H1 (cell line): Measurements from ENCODE around the gene HECTD4. TPM values are rescaled to one million over a fixed set of nuclear protein-coding genes. Genes with fewer than 3 reads are reported as not detected.

Experiments used
- CTCF ChIA-PET: fragments of 300-600 bp; sonication (Branson Sonifier 250); formaldehyde crosslinking; loops from one replicate; lab custom pipeline; 2021; ENCODE audit not compliant: partially characterized antibody; lab: Charles Lee
- POLR2A ChIA-PET: fragments of 300-600 bp; sonication (Branson Sonifier 250); formaldehyde crosslinking; loops from one replicate; lab custom pipeline; 2021; ENCODE audit warnings: inconsistent platforms; ENCODE audit not compliant: partially characterized antibody; lab: Charles Lee
- DNase-seq, 2 experiments: peaks; one replicate each; pipeline versions ENCODE4 v3.0.0 to v3.0.0-alpha.2; 2010 to 2022; ENCODE audit warnings: low spot score in 2 of 2, low read depth in 1 of 2, mixed read lengths in 1 of 2
- FAIRE-seq: peaks from 2 replicates; lab custom pipeline; 2011; peaks lifted over from hg19 to GRCh38; lab: Jason Lieb, UNC
- H2AFZ ChIP-seq: 2 replicates; pipeline ENCODE4 v1.8.1; 2012; ENCODE audit warnings: low read length, inconsistent platforms
- H2AK5ac ChIP-seq: 2 replicates; pipeline ENCODE4 v1.6.1; 2013; ENCODE audit warnings: low read depth, low read length
- H2BK120ac ChIP-seq: replicated peaks from 2 replicates; pipeline ENCODE3; 2013; ENCODE audit warnings: low read depth, low read length, inconsistent platforms
- H2BK12ac ChIP-seq: 2 replicates; pipeline ENCODE4 v1.6.1; 2013; ENCODE audit warnings: low read depth, low read length
- H2BK15ac ChIP-seq: 2 replicates; pipeline ENCODE4 v1.6.1; 2013; ENCODE audit warnings: low read length
- H2BK20ac ChIP-seq: 2 replicates; pipeline ENCODE4 v1.6.1; 2013; ENCODE audit warnings: low read length
- H2BK5ac ChIP-seq: 2 replicates; pipeline ENCODE4 v1.6.1; 2013; ENCODE audit warnings: low read depth, low read length
- H3K14ac ChIP-seq: 2 replicates; pipeline ENCODE4 v1.6.1; 2013; ENCODE audit warnings: inconsistent platforms; ENCODE audit not compliant: insufficient read length
- H3K18ac ChIP-seq: 2 replicates; pipeline ENCODE4 v1.6.1; 2013; ENCODE audit warnings: low read length; ENCODE audit errors: extremely low read depth
- H3K23ac ChIP-seq: 2 replicates; pipeline ENCODE4 v1.6.1; 2013; ENCODE audit warnings: inconsistent platforms; ENCODE audit not compliant: insufficient read length
- H3K23me2 ChIP-seq: 2 replicates; pipeline ENCODE4 v1.6.1; 2013; ENCODE audit warnings: low read depth, low read length
- H3K27ac ChIP-seq: 2 replicates; pipeline ENCODE4 v1.6.1; 2011; ENCODE audit warnings: low read depth, low read length, inconsistent platforms
- H3K27me3 ChIP-seq, 4 experiments: replicated peaks in 1 of 4; 1 replicate in 1 of 4; 2 replicates in 3 of 4; pipeline versions ENCODE4 v1.6.1 to v1.8.1; 2011 to 2013; ENCODE audit warnings: low read length in 3 of 4, mild to moderate bottlenecking in 3 of 4, inconsistent platforms in 2 of 4, mixed read lengths in 2 of 4, moderate library complexity in 1 of 4; ENCODE audit not compliant: control insufficient read depth in 3 of 4, insufficient read depth in 3 of 4; ENCODE audit errors: extremely low read depth in 1 of 4
- H3K36me3 ChIP-seq, 4 experiments: 2 replicates each; pipeline versions ENCODE4 v1.6.1 to v1.8.1; 2011 to 2013; ENCODE audit warnings: mild to moderate bottlenecking in 4 of 4, low read length in 3 of 4, moderate library complexity in 2 of 4, control low read depth in 1 of 4, inconsistent platforms in 1 of 4; ENCODE audit not compliant: insufficient read depth in 4 of 4, control insufficient read depth in 2 of 4
- H3K4ac ChIP-seq: replicated peaks from 2 replicates; pipeline ENCODE3; 2013; ENCODE audit warnings: low read length, low read depth, mixed read lengths, inconsistent platforms; ENCODE audit not compliant: insufficient read length
- H3K4me1 ChIP-seq, 4 experiments: replicated peaks in 1 of 4; 1 replicate in 1 of 4; 2 replicates in 3 of 4; pipeline versions ENCODE4 v1.6.1 to v1.8.1; 2011 to 2013; ENCODE audit warnings: low read length in 3 of 4, inconsistent platforms in 2 of 4, mixed read lengths in 1 of 4; ENCODE audit not compliant: insufficient read depth in 4 of 4, control insufficient read depth in 3 of 4
- H3K4me2 ChIP-seq, 2 experiments: 2 replicates each; pipeline versions ENCODE4 v1.6.1 to v1.8.1; 2011 to 2013; ENCODE audit warnings: low read depth in 2 of 2, low read length in 2 of 2, control low read depth in 1 of 2, inconsistent platforms in 1 of 2, mild to moderate bottlenecking in 1 of 2; ENCODE audit not compliant: insufficient read depth in 1 of 2
- H3K4me3 ChIP-seq, 4 experiments: fragments of 200-600, 300-600 bp in 1 of 4; sonication (generic), shearing (Covaris generic), sonication (Bioruptor Twin) in 1 of 4; 2 replicates each; pipeline versions ENCODE4 v1.5.1 to v1.8.1; 2011 to 2016; ENCODE audit warnings: low read length in 4 of 4, low read depth in 3 of 4, control low read depth in 2 of 4, inconsistent platforms in 2 of 4, mild to moderate bottlenecking in 2 of 4, mixed read lengths in 1 of 4, moderate library complexity in 1 of 4; ENCODE audit not compliant: insufficient read depth in 2 of 4; ENCODE audit errors: extremely low read depth in 1 of 4
- H3K56ac ChIP-seq: replicated peaks from 2 replicates; pipeline ENCODE3; 2013; ENCODE audit warnings: low read depth, mild to moderate bottlenecking, mixed read lengths, low read length, inconsistent platforms; ENCODE audit not compliant: insufficient read length
- H3K79me1 ChIP-seq: 2 replicates; pipeline ENCODE4 v1.6.1; 2013; ENCODE audit warnings: low read depth, low read length, control low read depth
- H3K79me2 ChIP-seq, 2 experiments: 2 replicates each; pipeline versions ENCODE4 v1.6.1 to v1.8.1; 2012 to 2013; ENCODE audit warnings: low read length in 2 of 2, mild to moderate bottlenecking in 2 of 2, inconsistent platforms in 1 of 2; ENCODE audit not compliant: insufficient read depth in 2 of 2, control insufficient read depth in 1 of 2
- H3K9ac ChIP-seq, 4 experiments: replicated peaks in 1 of 4; 1 replicate in 1 of 4; 2 replicates in 3 of 4; pipeline versions ENCODE4 v1.6.1 to v1.8.1; 2011 to 2013; ENCODE audit warnings: low read depth in 3 of 4, low read length in 3 of 4, control low read depth in 2 of 4, mild to moderate bottlenecking in 2 of 4, moderate library complexity in 2 of 4, inconsistent platforms in 1 of 4; ENCODE audit errors: extremely low read depth in 1 of 4
- H3K9me3 ChIP-seq, 2 experiments: 2 replicates each; pipeline versions ENCODE4 v1.6.1 to v1.8.1; 2012 to 2013; ENCODE audit warnings: mild to moderate bottlenecking in 2 of 2, moderate library complexity in 2 of 2, control low read depth in 1 of 2, inconsistent platforms in 1 of 2, low read depth in 1 of 2, low read length in 1 of 2, mixed read lengths in 1 of 2; ENCODE audit not compliant: insufficient read depth in 2 of 2
- H4K20me1 ChIP-seq, 2 experiments: replicated peaks in 1 of 2; 2 replicates each; pipeline versions ENCODE3 to v1.8.1; 2011 to 2013; ENCODE audit warnings: inconsistent platforms in 2 of 2, low read length in 2 of 2, mild to moderate bottlenecking in 1 of 2; ENCODE audit not compliant: insufficient read depth in 2 of 2, control insufficient read depth in 1 of 2
- H4K5ac ChIP-seq: 2 replicates; pipeline ENCODE4 v1.6.1; 2013; ENCODE audit warnings: low read length, low read depth, mixed read lengths, inconsistent platforms; ENCODE audit not compliant: insufficient read length
- H4K8ac ChIP-seq: 2 replicates; pipeline ENCODE4 v1.8.0; 2013; ENCODE audit warnings: mild to moderate bottlenecking, moderate library complexity, low read length, inconsistent platforms; ENCODE audit not compliant: insufficient read depth; ENCODE audit errors: extremely low read depth
- H4K91ac ChIP-seq: replicated peaks from 2 replicates; pipeline ENCODE3; 2013; ENCODE audit warnings: low read length, mixed read lengths, inconsistent platforms; ENCODE audit not compliant: insufficient read length
- ATF3 ChIP-seq: IDR thresholded peaks from 2 replicates; pipeline ENCODE4 v1.6.1; 2011; ENCODE audit warnings: low read depth, mild to moderate bottlenecking, low read length; ENCODE audit not compliant: insufficient read depth
- CHD2 ChIP-seq: IDR thresholded peaks from 2 replicates; pipeline ENCODE4 v1.6.1; 2012; ENCODE audit warnings: low read length, improper control_type of control experiment
- EGR1 ChIP-seq: IDR thresholded peaks from 2 replicates; pipeline ENCODE4 v1.6.1; 2011; ENCODE audit warnings: low read depth, low read length, borderline replicate concordance
- GTF2F1 ChIP-seq: IDR thresholded peaks from 2 replicates; pipeline ENCODE4 v1.6.1; 2012; ENCODE audit warnings: low read depth, low read length, improper control_type of control experiment, borderline replicate concordance
- KDM1A ChIP-seq: fragments of 200-600, 300-600 bp; sonication (generic); IDR thresholded peaks from 2 replicates; pipeline ENCODE4 v1.7.1; 2016; ENCODE audit warnings: mild to moderate bottlenecking, low read length, borderline replicate concordance
- PHF8 ChIP-seq: fragments of 200-600 bp; sonication (generic); conservative IDR thresholded peaks from 2 replicates; pipeline ENCODE4 v1.7.1; 2012; ENCODE audit warnings: low read depth, mild to moderate bottlenecking, inconsistent platforms, low read length, moderate library complexity
- POLR2A ChIP-seq, 2 experiments: IDR thresholded peaks; 1 replicate in 1 of 2; 2 replicates in 1 of 2; pipeline ENCODE4 v1.6.1; 2011; ENCODE audit warnings: low read depth in 2 of 2, low read length in 2 of 2, mild to moderate bottlenecking in 2 of 2; ENCODE audit errors: control extremely low read depth in 1 of 2
- RFX5 ChIP-seq: IDR thresholded peaks from 2 replicates; pipeline ENCODE4 v1.6.1; 2011; ENCODE audit warnings: low read depth, low read length, improper control_type of control experiment, borderline replicate concordance
- SIX5 ChIP-seq: IDR thresholded peaks from 2 replicates; pipeline ENCODE4 v1.6.1; 2011; ENCODE audit warnings: mild to moderate bottlenecking, low read depth, low read length
- SP4 ChIP-seq: IDR thresholded peaks from 2 replicates; pipeline ENCODE4 v1.6.1; 2012; ENCODE audit warnings: low read length, inconsistent platforms
- TBP ChIP-seq: IDR thresholded peaks from 2 replicates; pipeline ENCODE4 v1.6.1; 2011; ENCODE audit warnings: low read depth, low read length, improper control_type of control experiment
- TCF12 ChIP-seq: IDR thresholded peaks from 2 replicates; pipeline ENCODE4 v1.6.1; 2011; ENCODE audit warnings: low read depth, mild to moderate bottlenecking, low read length
- USF2 ChIP-seq: IDR thresholded peaks from 2 replicates; pipeline ENCODE4 v1.6.1; 2011; ENCODE audit warnings: low read length, improper control_type of control experiment
- ZNF274 ChIP-seq: IDR thresholded peaks from 2 replicates; pipeline ENCODE4 v1.7.0; 2012; ENCODE audit warnings: low read length, borderline replicate concordance; ENCODE audit errors: extremely low read depth
- WGBS, 2 experiments: shearing (Covaris generic) in 1 of 2; methylation state at CpG; one replicate each; pipeline versions ENCODE4 v1.1.6 to v1.1.7; 2013 to 2015; ENCODE audit warnings: low lambda C conversion rate in 2 of 2, mixed read lengths in 2 of 2, inconsistent platforms in 1 of 2, low coverage in 1 of 2, missing lambda C conversion rate in 1 of 2; ENCODE audit not compliant: insufficient replicate concordance in 2 of 2, insufficient coverage in 1 of 2, insufficient read length in 1 of 2; ENCODE audit errors: extremely low coverage in 1 of 2, missing lambda C conversion rate in 1 of 2; 5-methylcytosine and 5-hydroxymethylcytosine counted together
- polyA plus RNA-seq, 7 experiments: library from polyadenylated mRNA; depleted of rRNA in 3 of 7; stranded (reverse) in 5 of 7; unstranded in 2 of 7; fragments of >200 nt in 5 of 7; fragments of 200-250 nt in 2 of 7; gene quantifications; 1 replicate in 5 of 7; 2 replicates in 1 of 7; 4 replicates in 1 of 7; pipeline versions ENCODE4 v1.2.1 to v1.2.3, GENCODE V29; 2011 to 2013; ENCODE audit warnings: missing spikeins in 2 of 7, mixed read lengths in 2 of 7
- total RNA-seq: library from RNA; stranded (reverse); fragmentation: NEBNext Ultra II Directional; extraction: Animal tissue kit (Norgen Biotek cat#: 25700); gene quantifications from 2 replicates; pipeline ENCODE4 v1.2.1, GENCODE V29; 2021

HECTD4 gene
- total and polyA plus RNA-seq, 2 of the 8 experiments (the other 6 are each of a cell fraction or from before 2014, with no cell fraction given), result 6.5 to 33.7 TPM

DNA sequence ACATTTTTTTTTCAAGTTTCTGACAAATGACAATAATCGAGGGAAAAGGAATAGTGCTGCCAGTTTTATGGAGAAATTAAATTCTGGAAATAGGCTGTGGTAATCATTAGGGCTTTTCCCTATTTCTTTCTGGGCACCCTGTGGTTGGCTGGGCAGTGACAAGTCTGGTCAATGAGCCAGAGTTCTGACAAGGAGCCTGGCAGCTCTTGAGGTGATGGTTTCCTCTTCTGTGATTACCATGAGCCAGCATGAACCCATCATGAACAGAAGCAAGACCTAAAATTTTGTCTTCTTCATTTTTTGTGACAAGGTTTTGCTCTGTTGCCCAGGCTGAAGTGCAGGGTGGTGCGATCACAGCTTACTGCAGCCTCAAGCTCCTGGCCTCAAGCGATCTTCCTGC, 141.1 kb downstream of the HECTD4 start:
- POLR2A ChIA-PET, result no interaction called here
- CTCF ChIA-PET, result interaction anchor here (0.6 to 2.1 kb wide), 4 partner anchors 10 to 315 kb away, joined by 3 to 5 read pairs (median 3); no protein-coding TSS in a partner anchor
- Histone ChIP-seq H3K4me1 (no peaks in the 10 kb centered on the region), H3K9ac (no peak overlapping the region), H4K5ac (no peak overlapping the region), H3K4me3 (no peak overlapping the region), H2BK120ac (no peak overlapping the region), H3K4ac (no peak overlapping the region), H2AK5ac (no peak overlapping the region), H2BK15ac (no peak overlapping the region), H3K27me3 (no peaks in the 10 kb centered on the region), H3K79me1 (no peaks in the 10 kb centered on the region), H2BK20ac (no peak overlapping the region), H3K14ac (no peak overlapping the region), H3K27ac (no peak overlapping the region), H4K20me1 (no peaks in the 10 kb centered on the region), H3K56ac (no peak overlapping the region), H3K9me3 (no peaks in the 10 kb centered on the region), H2AFZ (no peak overlapping the region), H3K79me2 (no peaks in the 10 kb centered on the region), H2BK5ac (no peak overlapping the region), H3K23ac (no peak overlapping the region), H3K36me3 (peaks cover 2 to 49% (median 10%) of the 10 kb centered on the region in 4 experiments; a peak in 5 of 8 replicates), H2BK12ac (no peak overlapping the region), H4K91ac (no peak overlapping the region), H3K4me2 (no peak overlapping the region), H3K18ac (no peak overlapping the region), H4K8ac (no peak overlapping the region), H3K23me2 (no peaks in the 10 kb centered on the region)
- DNase-seq (no peak), FAIRE-seq (no peak)
- WGBS, 2 experiments, result 98% methylated on average over 3 of the region's 3 CpGs; no CpG with 5 or more reads in 1 of the 2 experiments
- no peak for TF ChIP-seq ATF3
- TF ChIP-seq KDM1A, result no peak
- no peak for TF ChIP-seq SIX5
- TF ChIP-seq GTF2F1, result no peak
- no peak for TF ChIP-seq TBP
- TF ChIP-seq PHF8, result no peak
- TF ChIP-seq USF2, result no peak
- TF ChIP-seq RFX5, result no peak
- TF ChIP-seq SP4, result no peak
- TF ChIP-seq ZNF274, result no peak
- TF ChIP-seq TCF12, result no peak
- TF ChIP-seq POLR2A (IDR thresholded peaks at IDR 0.05; ENCODE audit: control extremely low read depth in 1 of 2, low read depth in 2 of 2, low read length in 2 of 2), result no peak
- no peak for TF ChIP-seq EGR1
- TF ChIP-seq CHD2, result no peak
